ENCODE measurements around the gene LRGUK.

- TF ChIP-seq POLR2AphosphoS5 (IDR thresholded peaks at IDR 0.05; ENCODE audit: low read depth) (no peak), EZH2phosphoT487 (IDR thresholded peaks at IDR 0.05; ENCODE audit: unreplicated experiment) (no peak), EZH2 (IDR thresholded peaks at IDR 0.05; ENCODE audit: low read depth, unreplicated experiment) (no peak), ZNF114 (CRISPR knock-in tag; IDR thresholded peaks at IDR 0.05) (no peak), JUNB (IDR thresholded peaks at IDR 0.05; ENCODE audit: unreplicated experiment) (no peak)
- TF ChIP-seq, protein P1, sequence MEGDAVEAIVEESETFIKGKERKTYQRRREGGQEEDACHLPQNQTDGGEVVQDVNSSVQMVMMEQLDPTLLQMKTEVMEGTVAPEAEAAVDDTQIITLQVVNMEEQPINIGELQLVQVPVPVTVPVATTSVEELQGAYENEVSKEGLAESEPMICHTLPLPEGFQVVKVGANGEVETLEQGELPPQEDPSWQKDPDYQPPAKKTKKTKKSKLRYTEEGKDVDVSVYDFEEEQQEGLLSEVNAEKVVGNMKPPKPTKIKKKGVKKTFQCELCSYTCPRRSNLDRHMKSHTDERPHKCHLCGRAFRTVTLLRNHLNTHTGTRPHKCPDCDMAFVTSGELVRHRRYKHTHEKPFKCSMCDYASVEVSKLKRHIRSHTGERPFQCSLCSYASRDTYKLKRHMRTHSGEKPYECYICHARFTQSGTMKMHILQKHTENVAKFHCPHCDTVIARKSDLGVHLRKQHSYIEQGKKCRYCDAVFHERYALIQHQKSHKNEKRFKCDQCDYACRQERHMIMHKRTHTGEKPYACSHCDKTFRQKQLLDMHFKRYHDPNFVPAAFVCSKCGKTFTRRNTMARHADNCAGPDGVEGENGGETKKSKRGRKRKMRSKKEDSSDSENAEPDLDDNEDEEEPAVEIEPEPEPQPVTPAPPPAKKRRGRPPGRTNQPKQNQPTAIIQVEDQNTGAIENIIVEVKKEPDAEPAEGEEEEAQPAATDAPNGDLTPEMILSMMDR (conservative IDR thresholded peaks at IDR 0.05; ENCODE audit: low read depth in 2 of 2), result no peak
- TF ChIP-seq, protein P2, sequence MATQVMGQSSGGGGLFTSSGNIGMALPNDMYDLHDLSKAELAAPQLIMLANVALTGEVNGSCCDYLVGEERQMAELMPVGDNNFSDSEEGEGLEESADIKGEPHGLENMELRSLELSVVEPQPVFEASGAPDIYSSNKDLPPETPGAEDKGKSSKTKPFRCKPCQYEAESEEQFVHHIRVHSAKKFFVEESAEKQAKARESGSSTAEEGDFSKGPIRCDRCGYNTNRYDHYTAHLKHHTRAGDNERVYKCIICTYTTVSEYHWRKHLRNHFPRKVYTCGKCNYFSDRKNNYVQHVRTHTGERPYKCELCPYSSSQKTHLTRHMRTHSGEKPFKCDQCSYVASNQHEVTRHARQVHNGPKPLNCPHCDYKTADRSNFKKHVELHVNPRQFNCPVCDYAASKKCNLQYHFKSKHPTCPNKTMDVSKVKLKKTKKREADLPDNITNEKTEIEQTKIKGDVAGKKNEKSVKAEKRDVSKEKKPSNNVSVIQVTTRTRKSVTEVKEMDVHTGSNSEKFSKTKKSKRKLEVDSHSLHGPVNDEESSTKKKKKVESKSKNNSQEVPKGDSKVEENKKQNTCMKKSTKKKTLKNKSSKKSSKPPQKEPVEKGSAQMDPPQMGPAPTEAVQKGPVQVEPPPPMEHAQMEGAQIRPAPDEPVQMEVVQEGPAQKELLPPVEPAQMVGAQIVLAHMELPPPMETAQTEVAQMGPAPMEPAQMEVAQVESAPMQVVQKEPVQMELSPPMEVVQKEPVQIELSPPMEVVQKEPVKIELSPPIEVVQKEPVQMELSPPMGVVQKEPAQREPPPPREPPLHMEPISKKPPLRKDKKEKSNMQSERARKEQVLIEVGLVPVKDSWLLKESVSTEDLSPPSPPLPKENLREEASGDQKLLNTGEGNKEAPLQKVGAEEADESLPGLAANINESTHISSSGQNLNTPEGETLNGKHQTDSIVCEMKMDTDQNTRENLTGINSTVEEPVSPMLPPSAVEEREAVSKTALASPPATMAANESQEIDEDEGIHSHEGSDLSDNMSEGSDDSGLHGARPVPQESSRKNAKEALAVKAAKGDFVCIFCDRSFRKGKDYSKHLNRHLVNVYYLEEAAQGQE (IDR thresholded peaks at IDR 0.05; ENCODE audit: unreplicated experiment), result no peak
Observed at GRCh38 chr7:134313543-134313942, 186.4 kb downstream of the LRGUK start.
